Prostate gland (tissue), 2 donors: Measurements from ENCODE around the gene AKAP12. TPM values are rescaled to one million over a fixed set of nuclear protein-coding genes. Genes with fewer than 3 reads are reported as not detected.

ENCODE experiments used
- DNase-seq: peaks from one replicate; pipeline ENCODE4 v3.0.0-alpha.2; 2019; ENCODE audit warnings: low spot score
- H3K27ac ChIP-seq, 2 donors: fragments of 200-600 bp; sonication (generic); 2 replicates each; pipeline ENCODE4 v1.5.1; 2017 to 2019
- H3K27me3 ChIP-seq: fragments of 200-600 bp; sonication (generic); replicated peaks from 2 replicates; pipeline ENCODE4 v1.5.1; 2019; ENCODE audit not compliant: insufficient read depth
- H3K36me3 ChIP-seq, 2 donors: fragments of 200-600 bp; sonication (generic); 1 replicate in 1 of 2; 2 replicates in 1 of 2; pipeline versions ENCODE4 v1.5.1 to v1.8.1; 2017 to 2019
- H3K4me1 ChIP-seq: fragments of 200-600 bp; sonication (generic); replicated peaks from 2 replicates; pipeline ENCODE4 v1.5.1; 2019
- H3K4me3 ChIP-seq, 2 donors: fragments of 200-600 bp; sonication (generic); 2 replicates each; pipeline ENCODE4 v1.5.1; 2017 to 2019
- H3K9me3 ChIP-seq: fragments of 200-600 bp; sonication (generic); 2 replicates; pipeline ENCODE4 v1.5.1; 2017
- POLR2A ChIP-seq: fragments of 450-650 bp; IDR thresholded peaks from one replicate; pipeline ENCODE4 v1.6.1; 2016; ENCODE audit warnings: antibody characterized with exemption, mild to moderate bottlenecking
- POLR2AphosphoS5 ChIP-seq: sonication (generic); formaldehyde crosslinking; IDR thresholded peaks from one replicate; pipeline ENCODE4 v1.6.1; 2017; ENCODE audit warnings: antibody characterized with exemption
- WGBS: methylation state at CpG from one replicate; pipeline ENCODE4 v1.1.5; 2018; 5-methylcytosine and 5-hydroxymethylcytosine counted together
- intact Hi-C: fragments of 100-400 bp; cut with DNase I; formaldehyde crosslinking; loops from one replicate; pipeline ENCODE4 v1.14.2; 2022
- total RNA-seq, 2 donors: library from RNA; depleted of rRNA; stranded (reverse); fragments of >200 nt; gene quantifications; one replicate each; pipeline ENCODE4 v1.1.0, GENCODE V29; 2016
- TF ChIP-seq, protein P1 (sequence below), 4 experiments: fragments of 200-600 bp in 2 of 4; fragments of 450-650 bp in 2 of 4; sonication (generic) in 2 of 4; IDR thresholded peaks; 1 replicate in 3 of 4; 2 replicates in 1 of 4; pipeline ENCODE4 v1.5.1; 2016 to 2019; ENCODE audit warnings: antibody characterized with exemption in 4 of 4, mild to moderate bottlenecking in 2 of 4, moderate library complexity in 2 of 4

The AKAP12 gene
- total RNA-seq, 2 donors from 2014 or later = 29.4 to 159 TPM

DNA sequence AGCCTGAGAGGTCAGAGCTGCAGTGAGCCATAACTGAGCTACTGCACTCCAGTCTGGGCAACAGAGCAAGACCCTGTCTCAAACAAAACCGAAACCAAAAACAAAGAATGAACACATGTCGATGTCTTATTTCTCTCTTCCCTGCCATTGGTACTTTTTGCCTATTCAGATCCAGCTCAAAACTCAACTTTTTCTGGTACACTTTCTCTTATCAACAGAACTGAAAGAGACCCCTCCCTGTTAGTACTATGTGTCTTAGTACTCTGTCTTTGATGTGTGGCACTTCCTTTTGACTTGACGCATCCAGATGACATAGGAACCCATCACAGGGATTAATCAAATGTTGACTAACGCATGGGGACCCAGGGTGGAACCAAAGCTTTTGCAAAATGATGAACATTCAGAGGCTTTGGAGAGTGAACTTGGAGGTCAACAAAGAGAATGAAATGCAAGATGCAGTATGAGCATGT lies 44.8 kb downstream of the AKAP12 start:
- Histone ChIP-seq H3K4me1 (no peaks in the 10 kb centered on the region), H3K27ac (no peak overlapping the region), H3K27me3 (no peaks in the 10 kb centered on the region), H3K36me3 (no peaks in the 10 kb centered on the region), H3K9me3 (no peaks in the 10 kb centered on the region), H3K4me3 (no peak overlapping the region)
- intact Hi-C loops = no loop called here
- no peak for DNase-seq
- TF ChIP-seq, protein P1, sequence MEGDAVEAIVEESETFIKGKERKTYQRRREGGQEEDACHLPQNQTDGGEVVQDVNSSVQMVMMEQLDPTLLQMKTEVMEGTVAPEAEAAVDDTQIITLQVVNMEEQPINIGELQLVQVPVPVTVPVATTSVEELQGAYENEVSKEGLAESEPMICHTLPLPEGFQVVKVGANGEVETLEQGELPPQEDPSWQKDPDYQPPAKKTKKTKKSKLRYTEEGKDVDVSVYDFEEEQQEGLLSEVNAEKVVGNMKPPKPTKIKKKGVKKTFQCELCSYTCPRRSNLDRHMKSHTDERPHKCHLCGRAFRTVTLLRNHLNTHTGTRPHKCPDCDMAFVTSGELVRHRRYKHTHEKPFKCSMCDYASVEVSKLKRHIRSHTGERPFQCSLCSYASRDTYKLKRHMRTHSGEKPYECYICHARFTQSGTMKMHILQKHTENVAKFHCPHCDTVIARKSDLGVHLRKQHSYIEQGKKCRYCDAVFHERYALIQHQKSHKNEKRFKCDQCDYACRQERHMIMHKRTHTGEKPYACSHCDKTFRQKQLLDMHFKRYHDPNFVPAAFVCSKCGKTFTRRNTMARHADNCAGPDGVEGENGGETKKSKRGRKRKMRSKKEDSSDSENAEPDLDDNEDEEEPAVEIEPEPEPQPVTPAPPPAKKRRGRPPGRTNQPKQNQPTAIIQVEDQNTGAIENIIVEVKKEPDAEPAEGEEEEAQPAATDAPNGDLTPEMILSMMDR (IDR thresholded peaks at IDR 0.05) = no peak
- TF ChIP-seq POLR2A = no peak
- TF ChIP-seq POLR2AphosphoS5 = no peak
- 74% methylated on average over 4 of the region's 4 CpGs for WGBS

DNA sequence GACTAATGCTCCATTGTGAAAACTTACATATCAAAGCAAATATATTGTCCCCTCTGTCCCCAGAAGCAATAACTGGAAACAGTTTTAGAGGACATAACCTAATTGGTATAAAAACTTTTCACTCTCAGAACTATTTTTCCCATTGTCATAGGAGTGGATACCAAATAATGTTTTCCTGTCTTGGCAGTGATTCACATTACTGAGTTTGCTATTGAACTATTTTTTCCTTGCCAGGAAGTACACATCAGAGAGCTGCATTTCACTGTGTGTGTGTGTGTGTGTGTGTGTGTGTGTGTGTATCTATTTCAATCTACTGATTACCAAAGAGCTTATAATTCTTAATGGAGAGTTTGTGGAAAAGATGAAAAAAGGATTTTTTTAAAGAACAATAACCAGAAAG lies 45.4 kb downstream of the AKAP12 start:
- TF ChIP-seq POLR2AphosphoS5 (no peak), POLR2A (no peak)
- TF ChIP-seq, protein P1 (IDR thresholded peaks at IDR 0.05) = no peak
- no peaks in the 10 kb centered on the region for H3K4me1 ChIP-seq
- intact Hi-C loops = no loop called here
- H3K9me3 ChIP-seq = no peaks in the 10 kb centered on the region
- no peak for DNase-seq
- no peak overlapping the region for H3K4me3 ChIP-seq
- H3K27me3 ChIP-seq = no peaks in the 10 kb centered on the region
- no peaks in the 10 kb centered on the region for H3K36me3 ChIP-seq
- H3K27ac ChIP-seq = no peak overlapping the region

DNA sequence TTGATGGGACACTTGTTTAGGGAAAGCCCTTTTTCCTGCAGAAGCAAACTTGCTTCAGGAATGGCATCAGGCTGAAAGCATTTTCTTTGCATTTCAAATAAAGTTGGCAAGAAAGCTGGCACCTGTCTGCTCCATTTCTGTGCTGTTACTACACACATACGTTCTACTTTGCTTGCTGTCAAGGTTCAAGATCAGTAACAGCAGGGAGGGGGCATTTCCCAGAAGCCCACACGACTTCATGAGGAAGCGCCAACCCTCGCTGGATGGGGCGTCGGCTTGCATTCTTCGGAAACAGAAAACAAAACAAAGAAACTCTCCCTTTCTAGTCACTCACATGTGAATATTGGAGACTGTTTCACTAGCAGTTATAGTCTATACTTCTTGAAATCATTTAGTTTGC lies 46.4 kb downstream of the AKAP12 start:
- H3K4me3 ChIP-seq = no peak overlapping the region
- TF ChIP-seq POLR2AphosphoS5 = no peak
- TF ChIP-seq, protein P1 (IDR thresholded peaks at IDR 0.05) = no peak
- no peak for TF ChIP-seq POLR2A
- H3K9me3 ChIP-seq = no peaks in the 10 kb centered on the region
- DNase-seq = no peak
- H3K4me1 ChIP-seq = no peaks in the 10 kb centered on the region
- no peaks in the 10 kb centered on the region for H3K36me3 ChIP-seq
- WGBS = 63% methylated on average over 7 of the region's 7 CpGs
- intact Hi-C loops = no loop called here
- H3K27me3 ChIP-seq = no peaks in the 10 kb centered on the region
- no peak overlapping the region for H3K27ac ChIP-seq

DNA sequence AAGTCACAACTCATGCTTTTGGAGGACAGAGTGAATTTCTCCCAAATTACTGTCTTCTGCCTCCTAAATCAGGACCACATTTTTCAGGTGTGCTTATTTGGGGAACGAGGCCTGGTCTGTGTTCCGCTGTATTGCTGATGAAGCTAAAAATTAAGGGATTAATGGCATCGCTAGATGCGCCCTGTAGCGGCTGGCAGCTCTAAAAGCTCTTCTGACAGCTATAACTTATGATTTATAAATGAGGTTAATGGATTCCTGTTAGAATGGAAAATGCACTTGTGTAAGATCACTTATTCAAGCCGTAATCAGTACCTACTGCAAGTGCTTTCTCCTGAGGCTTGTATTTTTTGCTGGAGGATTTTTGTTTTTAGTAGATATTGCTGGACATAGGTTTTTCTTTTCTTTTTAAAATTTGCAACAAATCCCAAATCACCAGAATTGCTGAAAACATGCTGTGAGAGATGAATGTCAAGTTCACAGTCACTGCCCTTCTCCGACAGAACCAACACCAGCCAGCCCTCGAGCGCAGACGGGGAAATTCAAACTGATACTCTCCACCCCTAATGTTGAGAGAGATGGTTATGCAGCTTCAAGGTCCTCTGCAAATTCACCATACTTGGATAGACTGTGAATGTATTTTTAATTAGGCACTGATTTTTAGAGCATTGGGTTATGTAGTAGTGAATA lies 49.1 kb downstream of the AKAP12 start:
- H3K4me3 ChIP-seq = no peak overlapping the region
- H3K27me3 ChIP-seq = no peaks in the 10 kb centered on the region
- DNase-seq = no peak
- no peak overlapping the region for H3K27ac ChIP-seq
- no peaks in the 10 kb centered on the region for H3K36me3 ChIP-seq
- H3K4me1 ChIP-seq = no peaks in the 10 kb centered on the region
- H3K9me3 ChIP-seq = no peaks in the 10 kb centered on the region
- TF ChIP-seq POLR2AphosphoS5 (no peak), POLR2A (no peak)
- TF ChIP-seq, protein P1 (IDR thresholded peaks at IDR 0.05) = no peak
- 91% methylated on average over 10 of the region's 10 CpGs for WGBS
- intact Hi-C loops = no loop called here

DNA sequence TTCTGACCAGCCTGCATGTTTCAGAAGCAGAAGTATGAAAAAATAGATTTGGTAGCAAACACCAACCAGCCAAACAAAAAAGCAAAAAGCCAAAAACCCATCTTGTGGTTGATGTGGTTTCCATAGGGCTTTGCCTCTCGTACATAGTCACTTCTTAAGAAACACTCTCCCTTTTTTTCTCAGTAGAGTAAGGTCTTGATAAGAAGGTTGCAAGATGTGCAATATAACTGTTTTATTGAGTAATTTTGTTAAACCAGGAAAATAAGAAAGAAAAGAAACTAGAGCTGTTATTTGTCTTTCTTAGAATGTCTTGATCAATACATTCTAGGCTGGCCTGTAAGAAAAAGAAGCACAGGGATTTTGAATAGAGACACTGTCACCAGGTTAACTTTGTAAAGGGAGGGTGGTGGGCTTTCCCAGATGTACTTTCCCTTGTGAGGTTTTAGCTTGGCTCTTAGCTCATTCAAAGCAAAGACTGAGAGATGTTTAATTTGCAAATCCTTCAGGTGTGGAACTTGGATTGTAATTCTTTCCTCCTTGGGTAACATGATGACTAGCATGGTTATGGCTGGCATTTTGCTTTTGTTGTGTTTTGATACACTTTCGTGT lies 49.7 kb downstream of the AKAP12 start:
- 85% methylated on average over 2 of the region's 2 CpGs for WGBS
- Histone ChIP-seq H3K4me1 (no peaks in the 10 kb centered on the region), H3K36me3 (no peaks in the 10 kb centered on the region), H3K9me3 (no peaks in the 10 kb centered on the region), H3K27ac (no peak overlapping the region), H3K27me3 (no peaks in the 10 kb centered on the region), H3K4me3 (no peak overlapping the region)
- intact Hi-C loops = loop anchor here (10.0 kb wide), 1 partner anchor 45 kb away; no protein-coding TSS in a partner anchor
- TF ChIP-seq POLR2AphosphoS5 = no peak
- TF ChIP-seq, protein P1 (IDR thresholded peaks at IDR 0.05) = no peak
- TF ChIP-seq POLR2A = no peak
- no peak for DNase-seq
